Activated T-helper 1 cell treated with anti-CD3 and anti-CD28 coated beads, Interleukin-12 subunit alpha, Interleukin-12 subunit beta, Interleukin-2, Interleukin-4 antibody, amounts not matched to agents 30 ng/mL and 10 ng/mL and 1 ng/mL, durations not matched to agents 14 hours and 24 hours and 36 hours (primary cell): Measurements from ENCODE around the gene LHX4. TPM values are rescaled to one million over a fixed set of nuclear protein-coding genes. Genes with fewer than 3 reads are reported as not detected.

Source experiments
- DNase-seq: peaks from one replicate; pipeline ENCODE4 v3.0.0; 2021; ENCODE audit warnings: low spot score
- H3K27ac Mint-ChIP-seq: one replicate; pipeline ENCODE4 v1.8.0; 2021; ENCODE audit warnings: mild to moderate bottlenecking, mixed read lengths
- H3K27me3 Mint-ChIP-seq: one replicate; pipeline ENCODE4 v1.8.0; 2022; ENCODE audit warnings: mild to moderate bottlenecking, moderate library complexity, mixed read lengths; ENCODE audit not compliant: insufficient read depth
- H3K36me3 Mint-ChIP-seq: one replicate; pipeline ENCODE4 v1.8.0; 2021; ENCODE audit warnings: low read depth, mixed read lengths
- H3K4me1 Mint-ChIP-seq: one replicate; pipeline ENCODE4 v1.8.0; 2021; ENCODE audit warnings: low read depth, mixed read lengths
- H3K4me3 Mint-ChIP-seq: one replicate; pipeline ENCODE4 v1.8.0; 2021; ENCODE audit warnings: mild to moderate bottlenecking, moderate library complexity, mixed read lengths
- H3K9me3 Mint-ChIP-seq: one replicate; pipeline ENCODE4 v1.8.0; 2021; ENCODE audit warnings: mixed read lengths
- intact Hi-C: fragments of 100-400 bp; cut with micrococcal nuclease; formaldehyde crosslinking; loops from one replicate; pipeline ENCODE4 v1.15.1; 2024
- total RNA-seq: library from RNA; stranded (reverse); gene quantifications from 2 replicates; pipeline ENCODE4 v1.2.3, GENCODE V29; 2022

LHX4 gene
- total RNA-seq, 1 donor from 2014 or later: not detected

DNA sequence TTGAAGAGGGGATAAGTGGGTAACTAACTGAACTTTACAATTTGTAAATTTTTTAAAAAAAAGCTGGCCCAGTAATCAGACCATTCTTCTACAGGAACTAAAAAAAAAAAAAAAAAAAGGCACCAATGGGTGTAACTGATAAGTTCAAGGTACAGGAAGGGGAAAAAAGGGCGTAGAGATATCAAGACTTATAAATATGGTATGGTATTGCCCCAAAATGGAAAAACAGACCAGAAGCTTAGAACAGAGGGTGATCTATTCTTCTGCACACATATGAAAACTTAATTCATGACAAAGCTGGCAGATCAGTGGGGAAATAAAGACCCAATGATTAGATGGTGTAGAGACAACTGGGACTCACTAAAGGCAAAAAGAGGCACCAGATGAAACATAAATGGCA is 58.9 kb downstream of the LHX4 start:
- Mint-ChIP-seq H3K9me3 (no peaks in the 10 kb centered on the region), H3K4me1 (peaks cover 19% of the 10 kb centered on the region), H3K27me3 (no peaks in the 10 kb centered on the region), H3K36me3 (peaks cover 8% of the 10 kb centered on the region), H3K4me3 (no peak overlapping the region), H3K27ac (no peak overlapping the region)
- intact Hi-C loops: no loop called here
- no peak for DNase-seq

DNA sequence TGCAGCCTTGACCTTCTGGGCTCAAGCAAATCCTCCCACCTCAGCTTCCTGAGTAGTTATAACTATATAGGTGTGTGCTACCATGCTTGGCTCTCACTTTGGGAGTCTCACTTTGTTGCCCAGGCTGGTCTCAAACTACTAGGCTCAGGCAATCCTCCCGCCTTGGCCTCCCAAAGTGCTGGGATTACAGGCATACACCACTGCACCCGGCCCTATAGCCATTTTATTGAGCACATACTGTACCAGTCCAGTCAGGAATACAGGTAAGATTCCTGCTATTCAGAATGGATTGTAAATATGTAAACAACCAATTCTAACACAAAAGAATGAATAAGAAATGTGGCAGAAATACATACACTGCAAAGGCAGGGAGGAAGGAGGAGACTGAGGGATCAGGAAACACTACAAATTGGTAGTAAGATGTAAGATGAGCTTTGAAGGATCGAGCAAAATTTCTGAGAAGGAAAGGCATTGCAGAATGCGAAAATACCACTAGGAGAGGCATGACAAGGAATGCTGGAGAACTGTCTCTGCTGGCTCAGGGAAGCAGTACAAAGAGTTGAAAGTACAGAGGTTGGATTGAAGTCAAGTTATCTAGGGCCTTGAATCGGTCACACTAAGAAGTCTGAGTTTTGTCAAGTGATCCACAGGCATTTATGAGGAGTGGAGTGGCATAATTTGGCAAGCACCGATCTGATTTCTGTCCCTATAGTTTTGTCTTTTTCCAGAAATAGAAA is 60.4 kb downstream of the LHX4 start:
- H3K9me3 Mint-ChIP-seq: no peaks in the 10 kb centered on the region
- H3K27me3 Mint-ChIP-seq: no peaks in the 10 kb centered on the region
- no peak overlapping the region for H3K27ac Mint-ChIP-seq
- H3K36me3 Mint-ChIP-seq: peaks cover 9% of the 10 kb centered on the region
- no peak for DNase-seq
- intact Hi-C loops: no loop called here
- H3K4me1 Mint-ChIP-seq: peaks cover 19% of the 10 kb centered on the region
- H3K4me3 Mint-ChIP-seq: no peak overlapping the region

DNA sequence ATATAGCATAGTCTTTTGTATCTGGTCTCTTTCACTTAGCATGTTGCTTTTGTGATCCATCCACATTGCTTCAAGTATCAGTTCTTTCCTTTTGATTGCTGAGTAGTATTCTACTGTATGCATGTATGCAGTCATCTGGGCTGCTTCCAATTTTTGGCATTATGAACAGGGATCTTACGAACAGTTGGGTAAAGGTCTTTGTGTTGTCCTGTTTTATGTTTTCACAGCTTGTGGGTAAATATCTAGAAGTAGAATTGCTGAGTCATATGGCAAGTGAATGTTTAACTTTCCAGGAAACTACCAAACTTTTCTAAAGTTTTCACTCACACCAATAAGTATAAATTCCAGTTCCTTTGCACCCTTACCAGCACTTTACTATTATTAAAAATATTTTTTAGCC is 60.9 kb downstream of the LHX4 start:
- no peak for DNase-seq
- H3K4me3 Mint-ChIP-seq: no peak overlapping the region
- H3K36me3 Mint-ChIP-seq: peaks cover 9% of the 10 kb centered on the region
- H3K9me3 Mint-ChIP-seq: no peaks in the 10 kb centered on the region
- intact Hi-C loops: no loop called here
- H3K4me1 Mint-ChIP-seq: peaks cover 24% of the 10 kb centered on the region
- no peak overlapping the region for H3K27ac Mint-ChIP-seq
- no peaks in the 10 kb centered on the region for H3K27me3 Mint-ChIP-seq

DNA sequence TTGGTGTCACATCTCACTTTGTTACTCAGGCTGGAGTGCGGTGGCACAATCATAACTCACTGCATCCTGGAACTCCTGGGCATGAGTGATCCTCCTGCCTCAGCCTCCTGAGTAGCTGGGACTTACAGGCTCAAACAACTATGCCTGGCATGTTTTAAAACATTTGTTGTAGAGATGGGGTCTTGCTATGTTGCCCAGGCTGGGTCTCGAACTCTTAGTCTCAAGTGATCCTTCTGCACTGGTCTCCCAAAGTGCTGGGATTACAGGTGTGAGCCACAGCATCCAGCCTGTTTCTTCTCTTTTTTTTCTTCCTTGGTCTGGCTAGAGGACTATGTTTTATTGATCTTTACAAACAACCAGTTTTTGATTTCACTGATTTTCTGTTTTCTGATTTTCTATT is 64.6 kb downstream of the LHX4 start:
- Mint-ChIP-seq H3K4me3 (no peak overlapping the region), H3K9me3 (no peaks in the 10 kb centered on the region), H3K4me1 (peaks cover 32% of the 10 kb centered on the region), H3K36me3 (peaks cover 9% of the 10 kb centered on the region), H3K27me3 (no peaks in the 10 kb centered on the region), H3K27ac (no peak overlapping the region)
- intact Hi-C loops: no loop called here
- no peak for DNase-seq

DNA sequence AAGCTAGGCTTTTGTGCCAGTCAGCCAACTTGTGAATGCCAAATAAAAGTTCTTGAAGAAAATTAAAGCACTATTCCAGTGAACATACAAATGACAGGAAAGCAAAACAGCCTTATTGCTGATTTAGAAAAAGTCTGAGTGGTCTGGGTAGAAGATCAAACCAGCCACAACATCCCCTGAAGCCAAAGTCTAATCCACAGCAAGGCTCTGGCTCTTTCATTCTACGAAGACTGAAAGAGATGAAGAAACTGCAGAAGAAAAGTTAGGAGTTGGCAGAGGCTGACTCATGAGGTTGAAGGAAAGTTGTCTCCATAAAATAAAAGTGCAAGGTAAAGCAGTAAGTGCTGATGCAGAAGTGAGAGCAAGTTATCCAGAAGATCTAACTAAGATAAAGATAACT is 65.9 kb downstream of the LHX4 start:
- no peak overlapping the region for H3K27ac Mint-ChIP-seq
- H3K4me1 Mint-ChIP-seq: peaks cover 25% of the 10 kb centered on the region
- DNase-seq: no peak
- H3K4me3 Mint-ChIP-seq: no peak overlapping the region
- intact Hi-C loops: no loop called here
- no peaks in the 10 kb centered on the region for H3K27me3 Mint-ChIP-seq
- H3K9me3 Mint-ChIP-seq: no peaks in the 10 kb centered on the region
- peaks cover 4% of the 10 kb centered on the region for H3K36me3 Mint-ChIP-seq

DNA sequence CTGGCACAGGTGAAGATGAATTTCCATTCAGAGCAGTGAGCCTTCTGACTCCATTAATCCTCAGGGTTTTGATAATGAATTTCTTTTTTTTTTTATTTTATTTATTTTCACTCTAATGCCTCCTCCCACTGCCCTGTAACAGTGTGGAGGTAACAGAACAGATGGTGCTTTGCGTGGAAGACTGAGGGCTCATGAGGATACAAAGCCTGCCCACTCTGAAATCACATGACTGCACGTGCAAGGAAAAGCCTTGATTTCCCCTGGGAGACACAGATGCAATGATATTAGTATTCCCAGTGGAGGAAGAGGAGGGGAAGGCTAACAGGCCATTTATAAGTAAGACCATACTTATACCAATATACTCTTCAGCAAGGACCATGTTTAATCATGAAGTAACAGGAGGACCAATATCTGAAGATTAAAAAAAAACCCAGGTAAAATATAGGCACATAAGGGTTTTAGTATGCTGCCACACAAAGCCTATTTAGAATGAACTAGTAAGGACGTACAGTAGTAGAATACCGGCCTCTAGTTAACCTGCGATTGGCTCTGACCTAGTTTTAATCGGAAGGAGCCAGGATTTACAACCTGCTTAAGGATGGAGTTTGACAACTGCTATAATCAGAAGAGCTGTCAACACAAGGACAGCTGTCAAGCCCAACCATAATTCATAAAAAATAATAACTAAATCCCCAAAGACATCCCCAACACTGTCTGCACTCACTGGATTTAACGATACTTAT is 69.6 kb downstream of the LHX4 start:
- H3K27me3 Mint-ChIP-seq: peaks cover 2% of the 10 kb centered on the region

DNA sequence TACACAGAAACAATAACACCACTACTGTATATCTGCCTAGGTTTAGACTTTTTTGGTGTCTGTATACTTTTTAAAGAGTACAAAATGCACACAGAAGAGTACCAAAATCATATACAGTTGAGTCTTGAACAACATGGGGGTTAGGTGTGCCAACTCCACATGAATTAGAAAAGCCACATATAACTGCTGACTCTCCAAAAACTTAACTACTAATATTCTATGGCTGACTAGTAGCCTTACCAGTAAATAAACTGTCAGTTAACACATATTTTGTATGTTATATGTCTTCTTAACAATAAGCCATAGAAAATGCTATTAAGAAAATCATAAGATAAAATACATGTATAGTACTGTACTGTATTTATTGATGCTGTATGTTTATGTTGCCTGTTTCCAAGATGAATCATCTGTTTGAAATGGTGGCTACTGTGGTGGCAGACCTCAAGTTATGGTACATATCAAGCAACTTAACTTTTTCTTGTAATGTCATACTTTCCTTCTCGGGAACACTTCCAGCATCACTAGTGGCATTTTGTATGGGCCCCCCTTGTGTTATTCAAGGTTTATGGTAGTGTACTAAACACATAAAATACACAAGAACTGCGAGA is 71.2 kb downstream of the LHX4 start:
- Mint-ChIP-seq H3K4me3 (no peak overlapping the region), H3K9me3 (peaks cover 2% of the 10 kb centered on the region), H3K4me1 (peaks cover 14% of the 10 kb centered on the region), H3K27ac (no peak overlapping the region), H3K27me3 (peaks cover 2% of the 10 kb centered on the region), H3K36me3 (peaks cover 4% of the 10 kb centered on the region)
- no peak for DNase-seq
- intact Hi-C loops: no loop called here

More for the DNA sequence above, 69.6 kb downstream of the LHX4 start:
- H3K4me1 Mint-ChIP-seq: peaks cover 21% of the 10 kb centered on the region
- DNase-seq: no peak
- no peak overlapping the region for H3K4me3 Mint-ChIP-seq
- H3K36me3 Mint-ChIP-seq: peaks cover 7% of the 10 kb centered on the region
- H3K9me3 Mint-ChIP-seq: no peaks in the 10 kb centered on the region
- intact Hi-C loops: no loop called here
- no peak overlapping the region for H3K27ac Mint-ChIP-seq

DNA sequence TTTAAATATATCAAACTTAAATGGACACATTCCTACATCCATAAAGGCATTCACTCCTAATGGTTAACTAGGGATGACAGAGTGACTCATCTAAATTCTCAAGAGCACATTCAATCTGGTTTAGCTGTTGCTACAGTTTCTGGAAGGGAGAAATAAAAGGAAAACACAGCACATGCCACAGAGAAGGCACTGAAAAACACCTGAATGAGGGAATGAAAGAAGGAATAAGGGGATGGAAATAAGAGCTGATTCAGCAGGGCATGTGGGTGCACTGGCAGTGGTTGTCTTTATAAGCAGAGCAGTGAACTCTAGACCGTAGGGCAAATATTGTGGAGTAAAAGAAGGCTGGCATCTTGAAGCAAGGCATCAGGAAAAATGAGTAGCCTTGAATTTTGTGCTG is 79.3 kb downstream of the LHX4 start:
- Mint-ChIP-seq H3K27me3 (peaks cover 2% of the 10 kb centered on the region), H3K36me3 (peaks cover 13% of the 10 kb centered on the region), H3K27ac (no peak overlapping the region), H3K9me3 (peaks cover 12% of the 10 kb centered on the region), H3K4me1 (no peaks in the 10 kb centered on the region), H3K4me3 (no peak overlapping the region)
- intact Hi-C loops: no loop called here
- DNase-seq: no peak

DNA sequence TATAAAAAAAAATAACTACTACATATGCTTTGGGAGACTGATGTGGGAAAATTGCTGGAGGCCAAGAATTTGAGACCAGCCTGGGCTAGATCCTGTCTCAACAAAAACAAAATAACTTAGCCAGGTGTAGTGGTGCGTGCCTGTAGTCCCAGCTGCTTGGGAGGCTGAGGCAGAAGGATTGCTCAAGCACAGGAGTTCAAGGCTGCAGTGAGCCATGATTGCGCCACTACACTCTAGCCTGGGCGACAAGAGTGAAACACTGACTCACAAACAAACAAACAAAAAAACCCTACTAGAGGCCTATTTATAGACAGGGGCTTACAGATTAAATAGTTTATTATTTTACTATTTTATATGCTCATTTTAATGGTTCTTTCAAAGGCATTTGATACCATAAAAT is 80.0 kb downstream of the LHX4 start:
- Mint-ChIP-seq H3K9me3 (peaks cover 12% of the 10 kb centered on the region), H3K4me3 (no peak overlapping the region), H3K4me1 (no peaks in the 10 kb centered on the region), H3K27ac (no peak overlapping the region), H3K36me3 (peaks cover 13% of the 10 kb centered on the region), H3K27me3 (peaks cover 2% of the 10 kb centered on the region)
- intact Hi-C loops: no loop called here
- no peak for DNase-seq

DNA sequence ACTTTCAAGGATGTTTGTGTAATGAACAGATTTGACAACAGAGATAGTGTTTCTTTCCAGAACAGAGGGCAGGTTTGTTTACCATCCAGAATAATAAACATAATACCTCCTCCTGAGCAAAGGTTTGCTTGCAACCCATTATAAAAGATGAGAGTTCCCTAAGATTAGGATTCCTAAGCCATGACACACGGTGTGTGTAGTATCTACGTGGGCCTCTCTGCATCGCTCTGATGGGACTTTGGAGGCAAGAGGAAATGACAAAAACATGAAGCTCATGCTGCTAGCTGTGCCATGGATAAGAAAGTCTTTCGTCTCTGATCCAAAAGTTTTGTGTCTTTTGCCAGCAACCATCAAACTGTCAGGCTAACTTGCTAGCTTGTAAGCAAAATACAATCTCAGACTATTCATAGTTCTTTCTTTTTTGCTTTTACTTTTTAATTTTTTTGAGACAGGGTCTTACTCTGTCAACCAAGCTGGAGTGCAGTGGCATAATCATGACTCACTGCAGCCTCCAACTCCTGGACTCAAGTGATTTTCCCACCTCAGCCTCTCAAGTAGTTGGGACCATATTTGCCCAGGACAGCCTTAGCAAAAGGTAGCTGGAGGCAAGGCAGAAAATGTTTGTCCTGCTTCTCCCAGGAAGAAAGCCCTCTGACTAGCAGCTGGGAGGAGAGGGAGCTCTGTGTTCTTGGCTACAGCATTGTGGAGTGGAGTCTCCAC is 81.1 kb downstream of the LHX4 start:
- no peak overlapping the region for H3K27ac Mint-ChIP-seq
- intact Hi-C loops: no loop called here
- no peak overlapping the region for H3K4me3 Mint-ChIP-seq
- H3K4me1 Mint-ChIP-seq: no peaks in the 10 kb centered on the region
- H3K27me3 Mint-ChIP-seq: peaks cover 2% of the 10 kb centered on the region
- H3K9me3 Mint-ChIP-seq: peaks cover 11% of the 10 kb centered on the region
- no peak for DNase-seq
- peaks cover 13% of the 10 kb centered on the region for H3K36me3 Mint-ChIP-seq

DNA sequence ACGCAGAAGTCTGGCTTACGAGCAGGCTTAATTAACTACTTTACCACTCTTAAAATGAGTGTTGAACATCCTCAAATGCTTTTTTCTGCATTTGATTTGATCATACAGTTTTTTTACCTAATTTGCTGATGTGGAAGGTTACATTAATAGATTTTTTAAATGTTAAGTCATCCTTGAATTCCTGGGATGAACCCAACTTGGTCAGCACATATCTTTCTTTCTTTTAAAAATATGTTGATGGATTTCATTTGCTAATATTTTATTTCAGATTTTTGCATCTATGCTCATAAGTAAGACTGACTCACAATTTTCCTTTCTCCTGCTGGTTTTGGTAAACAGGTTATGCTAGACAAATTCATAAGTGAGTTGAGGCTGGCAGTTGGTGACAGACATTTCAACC is 82.9 kb downstream of the LHX4 start:
- no peak overlapping the region for H3K27ac Mint-ChIP-seq
- H3K9me3 Mint-ChIP-seq: no peaks in the 10 kb centered on the region
- H3K4me1 Mint-ChIP-seq: no peaks in the 10 kb centered on the region
- DNase-seq: no peak
- no peak overlapping the region for H3K4me3 Mint-ChIP-seq
- H3K36me3 Mint-ChIP-seq: peaks cover 13% of the 10 kb centered on the region
- intact Hi-C loops: no loop called here
- peaks cover 2% of the 10 kb centered on the region for H3K27me3 Mint-ChIP-seq

DNA sequence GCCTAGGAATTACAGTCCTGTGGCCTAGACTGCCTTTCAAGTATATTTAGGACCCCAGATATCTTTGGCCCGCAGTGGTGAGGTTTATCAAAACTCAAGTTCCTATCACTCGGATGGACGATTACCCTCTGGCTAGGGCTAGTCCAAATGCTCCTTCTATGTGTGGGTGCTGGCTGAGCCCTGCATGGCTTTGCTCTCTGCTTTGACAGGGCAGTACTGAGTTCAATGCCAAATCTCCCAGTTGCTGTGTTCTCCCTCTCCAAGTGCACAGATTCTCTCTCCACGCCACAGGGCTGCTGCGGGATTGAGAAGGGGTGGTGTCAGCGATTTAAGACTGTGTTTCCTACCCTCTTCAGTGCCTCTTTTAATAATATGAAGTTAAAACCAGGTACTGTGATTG is 97.0 kb downstream of the LHX4 start:
- peaks cover 16% of the 10 kb centered on the region for H3K9me3 Mint-ChIP-seq
- intact Hi-C loops: no loop called here
- no peaks in the 10 kb centered on the region for H3K4me1 Mint-ChIP-seq
- no peaks in the 10 kb centered on the region for H3K36me3 Mint-ChIP-seq
- H3K27me3 Mint-ChIP-seq: no peaks in the 10 kb centered on the region
- H3K27ac Mint-ChIP-seq: no peak overlapping the region
- no peak overlapping the region for H3K4me3 Mint-ChIP-seq
- DNase-seq: no peak
